ENCODE measurements around the gene METTL25.
A peak's percentile ranks its signal among the peaks of the same experiment; 100 is the strongest.

Gene METTL25

GRCh38 chr12:82426586-82426985 lies 68.3 kb downstream of the METTL25 start:
- Histone ChIP-seq H3K9ac (ENCODE audit: low read depth, low read length, poor library complexity, severe bottlenecking) (no peak overlapping the region), H3K79me2 (ENCODE audit: insufficient read depth, low read length) (no peaks in the 10 kb centered on the region), H3K36me3 (ENCODE audit: insufficient read depth, low read length) (no peaks in the 10 kb centered on the region), H2AFZ (ENCODE audit: low read length) (no peak overlapping the region), H4K20me1 (ENCODE audit: insufficient read depth, low read length, poor library complexity, severe bottlenecking) (no peaks in the 10 kb centered on the region), H3K27me3 (ENCODE audit: insufficient read depth, low read length, poor library complexity, severe bottlenecking) (no peaks in the 10 kb centered on the region), H3K4me1 (ENCODE audit: insufficient read depth, low read length, poor library complexity, severe bottlenecking) (peaks cover 23% of the 10 kb centered on the region), H3K4me3 (ENCODE audit: low read length, poor library complexity, severe bottlenecking) (no peak overlapping the region), H3K9me2 (replicated peaks; ENCODE audit: low read depth, low read length) (no peaks in the 10 kb centered on the region), H3K4me2 (ENCODE audit: low read depth, low read length, poor library complexity, severe bottlenecking) (peak overlapping the region; percentile 48), H3F3A (ENCODE audit: low read depth) (no peaks in the 10 kb centered on the region), H3K9me3 (ENCODE audit: insufficient read depth, low read depth, low read length) (no peaks in the 10 kb centered on the region)
- TF ChIP-seq EZH2phosphoT487 (IDR thresholded peaks at IDR 0.05; ENCODE audit: borderline replicate concordance) (no peak), CTCF (conservative IDR thresholded peaks at IDR 0.05; ENCODE audit: low read length) (no peak)

- peaks cover 12% of the 10 kb centered on the region for H3K4me1 ChIP-seq (ENCODE audit: insufficient read depth, low read length, poor library complexity, severe bottlenecking)
- no peaks in the 10 kb centered on the region for H4K20me1 ChIP-seq (ENCODE audit: insufficient read depth, low read length, poor library complexity, severe bottlenecking)
- no peaks in the 10 kb centered on the region for H3K79me2 ChIP-seq (ENCODE audit: insufficient read depth, low read length)
- no peaks in the 10 kb centered on the region for H3K9me3 ChIP-seq (ENCODE audit: insufficient read depth, low read depth, low read length)
- H3K9ac ChIP-seq (ENCODE audit: low read depth, low read length, poor library complexity, severe bottlenecking) = no peak overlapping the region
- no peaks in the 10 kb centered on the region for H3F3A ChIP-seq (ENCODE audit: low read depth)
- H3K27me3 ChIP-seq (ENCODE audit: insufficient read depth, low read length, poor library complexity, severe bottlenecking) = no peaks in the 10 kb centered on the region
- no peaks in the 10 kb centered on the region for H3K9me2 ChIP-seq (replicated peaks; ENCODE audit: low read depth, low read length)
- TF ChIP-seq CTCF (conservative IDR thresholded peaks at IDR 0.05; ENCODE audit: low read length) (no peak), EZH2phosphoT487 (IDR thresholded peaks at IDR 0.05; ENCODE audit: borderline replicate concordance) (no peak)
- H3K36me3 ChIP-seq (ENCODE audit: insufficient read depth, low read length) = no peaks in the 10 kb centered on the region
- no peak overlapping the region for H2AFZ ChIP-seq (ENCODE audit: low read length)
- H3K4me2 ChIP-seq (ENCODE audit: low read depth, low read length, poor library complexity, severe bottlenecking) = no peak overlapping the region
- no peak overlapping the region for H3K4me3 ChIP-seq (ENCODE audit: low read length, poor library complexity, severe bottlenecking)
Measured at GRCh38 chr12:82430541-82431145, 72.3 kb downstream of the METTL25 start.

DNA sequence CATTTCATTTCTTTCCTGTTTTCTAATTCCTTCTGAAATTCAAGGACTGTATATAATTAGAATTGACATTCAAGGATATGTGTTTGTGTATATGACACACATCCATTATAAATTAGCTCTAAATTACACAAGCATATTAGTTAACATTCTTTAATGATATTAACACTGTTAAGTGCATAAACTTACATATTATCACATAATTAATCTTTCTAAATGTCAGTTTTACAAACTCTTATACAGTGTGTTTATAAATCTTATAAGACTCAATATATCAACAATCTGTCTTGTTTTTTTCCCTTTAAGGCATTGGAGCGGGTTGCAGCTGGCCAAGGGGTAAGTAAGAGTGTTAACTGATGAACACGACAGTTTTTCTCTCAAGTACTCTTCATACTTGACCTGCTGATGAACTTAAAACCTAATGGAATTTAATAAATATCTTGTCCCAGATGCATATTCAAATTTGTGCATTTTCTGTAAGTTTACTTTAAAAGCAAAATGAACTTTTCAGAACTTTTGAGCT lies 76.1 kb downstream of the METTL25 start:
- Histone ChIP-seq H3K9me3 (ENCODE audit: insufficient read depth, low read depth, low read length) (no peaks in the 10 kb centered on the region), H3K4me2 (ENCODE audit: low read depth, low read length, poor library complexity, severe bottlenecking) (no peak overlapping the region), H3K4me1 (ENCODE audit: insufficient read depth, low read length, poor library complexity, severe bottlenecking) (no peaks in the 10 kb centered on the region), H3K79me2 (ENCODE audit: insufficient read depth, low read length) (no peaks in the 10 kb centered on the region), H3K9ac (ENCODE audit: low read depth, low read length, poor library complexity, severe bottlenecking) (no peak overlapping the region), H3K36me3 (ENCODE audit: insufficient read depth, low read length) (no peaks in the 10 kb centered on the region), H3F3A (ENCODE audit: low read depth) (no peaks in the 10 kb centered on the region), H3K27me3 (ENCODE audit: insufficient read depth, low read length, poor library complexity, severe bottlenecking) (no peaks in the 10 kb centered on the region), H2AFZ (ENCODE audit: low read length) (no peak overlapping the region), H3K4me3 (ENCODE audit: low read length, poor library complexity, severe bottlenecking) (no peak overlapping the region), H3K9me2 (replicated peaks; ENCODE audit: low read depth, low read length) (no peaks in the 10 kb centered on the region), H4K20me1 (ENCODE audit: insufficient read depth, low read length, poor library complexity, severe bottlenecking) (no peaks in the 10 kb centered on the region)
- TF ChIP-seq CTCF (conservative IDR thresholded peaks at IDR 0.05; ENCODE audit: low read length) = no peak
- TF ChIP-seq EZH2phosphoT487 (IDR thresholded peaks at IDR 0.05; ENCODE audit: borderline replicate concordance) = no peak

All from Loucy (cell line).